ENCODE results near the gene BPTF. TPM values are rescaled to one million over a fixed set of nuclear protein-coding genes. Genes with fewer than 3 reads are reported as not detected.
"Not testable (repeated sequence)": the region's sequence is repeated elsewhere in the genome, so short reads cannot be mapped to it uniquely, and the experiment has no call there.

The BPTF gene
- total RNA-seq, 1 donor from 2014 or later: 86.4 TPM

DNA sequence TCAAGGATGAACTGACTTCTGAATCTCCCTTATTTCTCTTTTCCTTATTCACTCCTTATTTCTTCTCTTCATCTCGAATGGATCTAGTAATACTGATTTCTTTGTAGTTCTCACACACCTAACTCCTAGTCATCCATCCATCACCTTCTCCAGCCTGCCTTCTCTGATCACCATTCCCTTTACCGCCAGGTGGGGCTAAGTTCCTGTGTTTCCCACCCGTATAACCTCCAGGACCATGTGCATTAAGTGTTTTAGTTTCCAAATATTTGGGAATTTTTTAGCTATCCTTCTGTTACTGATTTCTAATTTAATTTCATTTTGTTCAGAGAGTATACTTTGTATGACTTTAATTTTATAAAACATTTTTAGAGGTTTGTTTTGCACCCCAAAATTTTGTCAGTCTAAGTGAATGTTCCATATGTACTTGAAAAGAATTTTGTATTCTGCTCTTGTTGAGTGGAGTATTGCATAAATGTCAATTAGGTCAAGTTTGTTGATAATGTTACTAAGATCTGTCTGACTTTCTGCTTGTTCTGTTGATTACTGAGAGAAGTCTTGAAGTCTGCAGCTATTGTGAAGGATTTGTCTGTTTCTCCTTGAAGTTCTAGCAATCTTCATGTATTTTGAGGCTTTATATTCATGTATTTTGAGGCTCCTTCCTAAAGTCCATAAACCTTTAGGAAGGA lies 8.8 kb downstream of the BPTF start:
- DNase-seq: no peak

GRCh38 chr17:67834634-67835033 lies 9.3 kb downstream of the BPTF start:
- DNase-seq: no peak

- no peak for DNase-seq
These were observed 11.1 kb downstream of the BPTF start for GRCh38 chr17:67836205-67836987.

DNA sequence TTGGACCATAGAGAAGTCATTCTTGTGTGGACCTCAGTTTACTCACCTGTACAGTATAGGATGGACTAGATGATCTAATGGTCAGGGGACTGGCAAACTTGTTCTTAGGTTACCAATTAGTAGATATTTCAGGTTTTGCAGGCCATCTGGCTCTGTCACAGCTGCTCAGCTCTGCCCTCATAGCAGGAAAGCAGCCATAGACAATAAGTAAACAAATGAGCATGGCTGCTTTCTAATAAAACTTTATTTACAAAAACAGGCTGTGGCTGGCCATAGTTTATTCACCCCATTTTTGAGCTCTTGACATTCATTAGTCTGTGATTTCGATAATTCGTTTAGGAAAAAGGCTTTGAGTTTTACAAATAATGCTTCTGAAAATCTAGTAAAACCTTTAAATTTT lies 12.7 kb downstream of the BPTF start:
- no peak for DNase-seq

GRCh38 chr17:67838538-67838937 lies 13.2 kb downstream of the BPTF start:
- no peak for DNase-seq

- DNase-seq: no peak
These were observed 16.7 kb downstream of the BPTF start for GRCh38 chr17:67841992-67842391.

DNA sequence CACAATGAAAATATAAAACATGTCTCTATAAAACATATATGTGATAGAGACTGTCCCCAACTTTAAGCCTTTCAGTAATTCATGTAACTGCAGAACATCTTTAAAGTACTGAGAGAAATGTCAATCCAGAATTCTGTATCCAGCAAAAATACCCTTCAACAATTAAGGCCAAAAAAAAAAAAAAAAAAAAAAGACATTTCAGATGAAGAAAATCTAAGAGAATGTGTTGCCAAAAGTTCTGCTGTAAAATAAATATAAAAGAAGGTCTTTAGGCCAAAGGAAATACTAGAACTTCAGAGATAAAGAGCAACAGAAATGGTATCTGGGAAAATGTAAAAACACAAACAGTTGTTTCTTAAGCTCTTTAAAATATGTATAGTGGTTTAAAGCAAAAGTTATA lies 17.3 kb downstream of the BPTF start:
- no peak for DNase-seq

- DNase-seq: no peak
These were observed 20.1 kb downstream of the BPTF start for GRCh38 chr17:67845374-67845773.

GRCh38 chr17:67848189-67848588 lies 22.9 kb downstream of the BPTF start:
- not testable (repeated sequence) for DNase-seq

- DNase-seq: not testable (repeated sequence)
These were observed 23.5 kb downstream of the BPTF start for GRCh38 chr17:67848846-67849245.

DNA sequence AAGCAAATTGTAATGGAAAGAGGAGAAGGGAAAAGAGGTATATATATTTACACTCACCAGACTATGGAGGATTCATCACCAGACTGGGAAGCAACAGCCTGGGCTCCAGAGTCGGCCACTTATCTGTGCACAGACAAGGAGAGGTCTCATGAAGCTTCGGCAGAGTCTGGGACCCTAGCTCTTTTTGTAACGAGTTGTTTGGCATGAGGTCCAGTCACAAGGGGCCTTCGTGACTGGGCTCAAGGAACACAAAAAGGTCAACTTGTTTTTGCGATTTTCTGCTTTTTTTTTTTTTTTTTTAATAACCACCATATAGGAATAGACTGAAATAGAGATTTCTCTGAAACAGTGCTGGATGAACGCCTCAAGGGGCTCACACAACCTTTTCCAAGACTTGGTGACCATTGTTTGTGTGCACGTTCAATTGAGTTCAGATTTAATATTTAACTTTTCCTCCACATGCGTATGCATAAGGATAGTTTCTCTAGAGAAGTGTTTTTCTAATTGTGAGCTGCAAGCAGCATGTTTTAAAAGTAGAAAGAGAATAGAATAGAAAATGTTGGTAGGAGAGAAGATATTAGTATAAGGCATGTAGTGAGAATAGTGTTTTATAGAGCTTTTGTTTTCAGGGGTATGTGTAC lies 25.8 kb downstream of the BPTF start:
- DNase-seq: no peak

GRCh38 chr17:67853703-67854102 lies 28.4 kb downstream of the BPTF start:
- no peak for DNase-seq

GRCh38 chr17:67854378-67854777 lies 29.1 kb downstream of the BPTF start:
- DNase-seq: no peak

- DNase-seq: no peak
These were observed 30.4 kb downstream of the BPTF start for GRCh38 chr17:67855504-67856324.

- DNase-seq: not testable (repeated sequence)
These were observed 31.1 kb downstream of the BPTF start for GRCh38 chr17:67856402-67856801.

- no peak for DNase-seq
These were observed 37.4 kb downstream of the BPTF start for GRCh38 chr17:67862614-67863217.

GRCh38 chr17:67863624-67864247 lies 38.4 kb downstream of the BPTF start:
- no peak for DNase-seq

DNA sequence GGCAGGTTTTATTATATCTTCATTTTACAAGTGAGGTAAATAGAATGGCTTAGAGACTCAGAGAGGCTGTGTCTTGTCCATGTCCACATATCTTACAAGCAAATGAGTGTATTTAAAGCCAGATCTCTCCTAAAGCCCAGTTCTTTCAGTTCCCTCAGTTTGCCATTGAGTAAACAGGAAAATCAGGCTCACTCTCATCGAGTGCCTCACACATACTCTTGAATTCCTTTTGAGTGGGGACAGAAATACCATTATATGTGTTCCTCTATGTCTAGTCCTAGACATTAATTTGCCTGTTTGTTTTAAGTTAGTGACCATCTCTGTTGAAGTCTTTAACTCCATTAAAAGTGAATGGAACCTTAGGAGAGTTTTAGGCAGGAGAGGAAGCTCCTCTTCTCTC lies 40.1 kb downstream of the BPTF start:
- no peak for DNase-seq

- no peak for DNase-seq
These were observed 42.3 kb downstream of the BPTF start for GRCh38 chr17:67867591-67867990.

DNA sequence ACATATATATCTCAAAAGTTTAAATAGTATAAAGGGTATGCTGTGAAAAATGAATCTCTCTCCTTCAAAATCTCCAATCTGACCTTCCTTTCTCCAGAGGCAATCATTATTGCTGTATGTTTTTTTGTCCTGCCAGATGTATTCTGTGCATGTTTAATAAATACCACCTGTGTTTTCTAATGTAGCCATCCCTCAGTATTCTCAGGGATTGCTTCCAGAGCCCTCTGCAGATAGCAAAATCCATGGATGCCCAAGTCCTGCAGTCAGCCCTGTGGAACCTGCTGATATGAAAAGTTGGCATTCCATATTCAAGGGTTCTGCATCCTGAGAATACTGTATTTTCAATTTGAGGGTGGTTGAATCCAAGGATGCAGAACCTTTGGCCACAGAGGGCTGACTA lies 42.9 kb downstream of the BPTF start:
- no peak for DNase-seq

GRCh38 chr17:67879662-67880061 lies 54.4 kb downstream of the BPTF start:
- no peak for DNase-seq

DNA sequence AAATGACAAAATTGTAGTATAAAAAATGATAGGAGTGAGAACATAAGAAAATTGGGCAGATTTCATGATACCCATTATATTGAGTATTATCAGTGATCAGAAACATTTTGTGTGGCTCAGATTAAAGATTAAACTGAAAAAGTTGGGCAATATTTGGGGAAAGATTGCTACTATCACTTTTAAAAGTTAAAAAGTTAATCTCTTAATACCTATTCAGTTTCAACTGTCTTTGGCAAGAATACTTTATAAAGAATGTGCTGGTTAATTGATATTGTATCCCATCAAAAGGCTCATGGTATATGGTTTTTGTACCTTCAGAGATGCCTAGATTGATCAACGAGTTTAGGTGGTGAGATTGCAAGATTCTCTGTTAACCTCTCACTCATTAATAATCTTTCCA lies 55.8 kb downstream of the BPTF start:
- no peak for DNase-seq
